SK-N-SH (cell line): ENCODE data around the gene NAV2.

Experiments used
- EP300 ChIP-seq, 2 experiments: IDR thresholded peaks; 2 replicates each; pipeline versions ENCODE4 v1.4.0 to v1.6.1; 2012; ENCODE audit warnings: borderline replicate concordance in 1 of 2, low read depth in 1 of 2, low read length in 1 of 2
- FOXM1 ChIP-seq: IDR thresholded peaks from 2 replicates; pipeline ENCODE4 v1.4.0; 2012; ENCODE audit warnings: low read depth, mild to moderate bottlenecking
- POLR2AphosphoS5 ChIP-seq: IDR thresholded peaks from 2 replicates; pipeline ENCODE4 v1.6.1; 2012; ENCODE audit warnings: low read depth, low read length
- TF ChIP-seq, protein P1 (sequence below): IDR thresholded peaks from 2 replicates; pipeline ENCODE4 v1.4.0; 2012; ENCODE audit warnings: low read depth
- TF ChIP-seq, protein P2 (sequence below): fragments of 200-600 bp; sonication (generic); IDR thresholded peaks from 2 replicates; pipeline ENCODE4 v1.6.1; 2017; ENCODE audit warnings: antibody characterized with exemption, mild to moderate bottlenecking, moderate library complexity

GRCh38 chr11:19879307-19880087 is 166.9 kb downstream of the NAV2 start:
- TF ChIP-seq EP300 (IDR thresholded peaks at IDR 0.05; ENCODE audit: borderline replicate concordance in 1 of 2, low read depth in 1 of 2, low read length in 1 of 2), result no peak
- TF ChIP-seq, protein P1, sequence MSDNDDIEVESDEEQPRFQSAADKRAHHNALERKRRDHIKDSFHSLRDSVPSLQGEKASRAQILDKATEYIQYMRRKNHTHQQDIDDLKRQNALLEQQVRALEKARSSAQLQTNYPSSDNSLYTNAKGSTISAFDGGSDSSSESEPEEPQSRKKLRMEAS, result no peak
- TF ChIP-seq, protein P2, sequence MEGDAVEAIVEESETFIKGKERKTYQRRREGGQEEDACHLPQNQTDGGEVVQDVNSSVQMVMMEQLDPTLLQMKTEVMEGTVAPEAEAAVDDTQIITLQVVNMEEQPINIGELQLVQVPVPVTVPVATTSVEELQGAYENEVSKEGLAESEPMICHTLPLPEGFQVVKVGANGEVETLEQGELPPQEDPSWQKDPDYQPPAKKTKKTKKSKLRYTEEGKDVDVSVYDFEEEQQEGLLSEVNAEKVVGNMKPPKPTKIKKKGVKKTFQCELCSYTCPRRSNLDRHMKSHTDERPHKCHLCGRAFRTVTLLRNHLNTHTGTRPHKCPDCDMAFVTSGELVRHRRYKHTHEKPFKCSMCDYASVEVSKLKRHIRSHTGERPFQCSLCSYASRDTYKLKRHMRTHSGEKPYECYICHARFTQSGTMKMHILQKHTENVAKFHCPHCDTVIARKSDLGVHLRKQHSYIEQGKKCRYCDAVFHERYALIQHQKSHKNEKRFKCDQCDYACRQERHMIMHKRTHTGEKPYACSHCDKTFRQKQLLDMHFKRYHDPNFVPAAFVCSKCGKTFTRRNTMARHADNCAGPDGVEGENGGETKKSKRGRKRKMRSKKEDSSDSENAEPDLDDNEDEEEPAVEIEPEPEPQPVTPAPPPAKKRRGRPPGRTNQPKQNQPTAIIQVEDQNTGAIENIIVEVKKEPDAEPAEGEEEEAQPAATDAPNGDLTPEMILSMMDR, result no peak
- TF ChIP-seq FOXM1, result no peak
- no peak for TF ChIP-seq POLR2AphosphoS5
